NCI-H1092 (cell line): Measurements from ENCODE around the gene TNRC6B.
"Not testable (repeated sequence)": the region's sequence is repeated elsewhere in the genome, so short reads cannot be mapped to it uniquely, and the experiment has no call there.

Experiments used
- DNase-seq: peaks from one replicate; lab custom pipeline; 2025; lab: John Stamatoyannopoulos, UW

Gene TNRC6B

DNA sequence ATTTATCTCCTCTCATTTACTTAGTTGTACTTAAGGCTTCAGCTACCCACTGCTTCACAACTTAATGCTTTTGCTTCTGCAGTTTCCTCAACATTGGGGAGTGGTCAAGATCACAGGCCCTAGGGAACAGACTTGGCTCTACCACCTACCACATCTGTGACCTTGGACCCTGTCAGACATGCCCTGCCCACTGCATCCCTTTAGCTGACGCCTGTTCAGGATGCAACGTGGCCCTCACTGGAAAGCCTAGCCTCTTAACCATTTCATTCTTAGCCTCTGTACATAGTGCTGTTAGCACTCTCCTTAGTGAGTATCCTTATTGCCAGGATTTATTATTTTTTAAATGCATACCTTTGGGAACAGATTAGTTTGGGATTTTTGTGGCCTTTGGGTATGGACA lies 34.4 kb downstream of the TNRC6B start:
- no peak for DNase-seq

- peak; percentile 7 for DNase-seq
Observed at GRCh38 chr22:40213478-40213877, 35.8 kb downstream of the TNRC6B start.

- no peak for DNase-seq
Observed at GRCh38 chr22:40215266-40215665, 37.5 kb downstream of the TNRC6B start.

DNA sequence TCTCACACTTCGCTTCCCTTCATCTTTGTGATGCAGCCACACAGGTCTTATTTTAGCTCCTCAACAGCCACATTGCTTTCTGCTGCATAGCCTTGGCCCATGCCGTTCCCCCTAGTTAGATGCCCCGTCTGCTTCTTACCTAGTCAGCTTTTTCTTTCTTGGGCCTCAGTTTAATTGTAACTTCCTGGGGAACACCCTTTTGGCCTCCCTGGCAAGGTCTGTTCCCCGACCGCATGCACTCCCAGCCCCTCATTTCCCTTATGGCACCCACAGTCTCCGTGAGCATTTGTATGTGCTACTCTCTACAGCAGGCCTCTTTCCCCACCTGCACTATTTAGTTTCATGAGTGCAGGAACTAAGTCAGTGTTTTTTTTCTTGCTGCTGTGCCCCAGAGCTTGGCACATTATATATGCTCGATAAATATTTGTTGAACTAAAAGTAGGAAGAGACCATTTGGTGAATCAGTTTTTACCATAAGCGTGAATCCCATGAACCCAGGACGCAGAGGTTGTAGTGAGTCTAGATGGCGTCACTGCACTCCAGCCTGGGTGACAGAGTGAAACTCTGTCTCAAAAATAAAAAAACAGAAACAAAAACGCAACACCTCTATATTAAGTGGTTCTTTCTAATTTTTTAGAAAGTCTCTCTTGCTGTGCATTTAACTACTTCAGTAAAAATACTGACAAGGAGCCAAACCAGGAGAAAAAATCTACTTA lies 38.5 kb downstream of the TNRC6B start:
- no peak for DNase-seq

GRCh38 chr22:40218152-40218551 lies 40.4 kb downstream of the TNRC6B start:
- DNase-seq, result no peak

DNA sequence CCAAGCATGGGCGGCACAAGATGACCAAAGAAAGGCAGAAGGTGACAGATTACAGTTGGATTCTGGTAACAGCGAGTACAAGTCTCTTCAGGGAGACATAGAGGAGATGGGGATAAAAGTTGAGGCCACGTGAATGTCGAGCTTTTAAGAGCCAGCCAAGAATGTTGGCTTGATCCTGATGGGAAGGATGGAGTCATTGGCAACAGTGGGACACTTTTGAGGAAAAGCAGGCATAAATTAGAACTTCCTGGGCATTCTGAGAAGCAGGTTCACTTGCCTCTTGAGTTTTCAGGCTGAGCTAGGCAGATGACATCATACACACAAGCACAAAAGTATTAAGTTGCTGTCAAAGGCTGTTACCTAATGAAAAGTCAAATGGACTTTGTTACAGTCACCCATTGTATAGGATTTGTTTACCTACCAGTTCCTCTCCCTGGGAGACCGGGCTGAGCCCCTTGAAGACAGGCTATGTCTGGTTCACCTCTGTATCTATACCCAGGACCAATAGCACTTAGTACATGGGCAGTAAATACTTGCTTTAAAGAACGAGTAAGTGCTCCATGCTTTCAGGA lies 41.1 kb downstream of the TNRC6B start:
- no peak for DNase-seq

DNA sequence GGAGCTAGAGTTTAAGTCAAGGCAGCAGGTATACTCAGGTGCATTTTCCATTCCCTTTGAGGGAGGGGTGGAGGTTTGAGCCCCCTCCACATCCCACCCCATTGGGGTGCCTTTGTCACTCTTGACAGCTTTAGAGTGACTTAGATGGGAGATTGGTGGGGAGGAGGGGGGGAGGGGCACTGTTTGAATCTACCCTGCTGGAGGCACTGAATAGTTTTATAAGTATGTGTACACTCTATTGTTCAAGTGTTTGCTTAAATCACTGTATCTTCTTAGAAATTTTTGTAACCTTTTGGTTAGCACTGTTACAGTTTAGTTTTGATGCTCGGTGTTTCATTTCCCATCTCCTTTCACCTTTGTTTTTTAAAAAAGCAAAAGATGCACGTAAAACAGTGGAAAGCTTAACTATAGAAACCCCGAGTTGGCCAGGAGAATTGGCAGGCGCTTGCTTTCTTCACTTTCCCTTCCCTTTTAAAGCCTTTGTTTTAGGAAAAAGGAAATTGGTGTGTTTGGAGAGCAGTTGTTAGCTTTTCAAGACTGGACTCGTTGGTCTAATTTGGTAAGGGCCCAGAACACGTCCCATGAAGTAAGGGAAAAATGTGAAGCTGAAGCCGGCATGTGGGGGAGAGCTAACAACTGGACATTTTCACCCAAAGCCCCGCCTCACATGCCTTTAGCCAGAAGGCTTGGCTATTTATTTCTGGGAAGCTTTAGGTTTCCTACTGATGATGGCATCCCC lies 42.8 kb downstream of the TNRC6B start:
- no peak for DNase-seq

- DNase-seq, result no peak
Observed at GRCh38 chr22:40221055-40221414, 43.3 kb downstream of the TNRC6B start.

GRCh38 chr22:40222979-40223378 lies 45.3 kb downstream of the TNRC6B start:
- not testable (repeated sequence) for DNase-seq

- no peak for DNase-seq
Observed at GRCh38 chr22:40224702-40225101, 47.0 kb downstream of the TNRC6B start.

DNA sequence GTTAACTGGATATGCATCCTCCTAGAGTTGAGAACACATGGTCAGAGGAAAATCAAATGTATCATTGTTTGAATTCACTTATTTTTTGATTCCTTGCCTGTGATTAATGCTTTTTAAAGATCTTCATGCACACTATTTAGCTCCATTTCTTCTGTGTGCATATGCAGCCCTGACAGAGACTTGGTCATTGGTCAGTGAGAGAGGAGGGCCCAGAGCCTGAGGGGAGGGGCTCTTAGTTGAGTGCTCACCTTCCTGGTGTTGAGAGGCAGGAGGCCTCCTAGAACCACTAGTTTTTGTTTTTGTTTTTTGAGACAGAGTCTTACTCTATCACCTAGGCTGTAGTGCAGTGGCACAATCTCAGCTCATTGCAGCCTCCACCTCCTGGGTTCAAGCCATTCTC lies 48.9 kb downstream of the TNRC6B start:
- DNase-seq, result no peak

GRCh38 chr22:40231618-40232313 lies 54.0 kb downstream of the TNRC6B start:
- no peak for DNase-seq

DNA sequence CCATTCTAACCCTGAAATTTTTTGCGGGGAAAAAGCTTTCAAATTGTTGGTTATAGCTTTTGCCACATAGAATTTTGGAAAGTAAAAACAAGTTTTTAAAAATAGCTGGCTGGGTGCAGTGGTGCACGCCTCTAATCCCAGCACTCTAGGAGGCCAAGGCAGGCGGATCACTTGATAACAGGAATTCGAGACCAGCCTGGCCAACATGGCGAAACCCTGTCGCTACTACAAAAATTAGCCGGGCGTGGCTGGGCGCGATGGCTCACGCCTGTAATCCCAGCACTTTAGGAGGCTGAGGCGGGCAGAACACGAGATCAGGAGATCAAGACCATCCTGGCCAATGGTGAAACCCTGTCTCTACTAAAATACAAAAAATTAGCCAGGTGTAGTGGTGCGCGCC lies 54.9 kb downstream of the TNRC6B start:
- DNase-seq, result no peak

- DNase-seq, result no peak
Observed at GRCh38 chr22:40233886-40234285, 56.2 kb downstream of the TNRC6B start.

- no peak for DNase-seq
Observed at GRCh38 chr22:40234658-40235057, 56.9 kb downstream of the TNRC6B start.

DNA sequence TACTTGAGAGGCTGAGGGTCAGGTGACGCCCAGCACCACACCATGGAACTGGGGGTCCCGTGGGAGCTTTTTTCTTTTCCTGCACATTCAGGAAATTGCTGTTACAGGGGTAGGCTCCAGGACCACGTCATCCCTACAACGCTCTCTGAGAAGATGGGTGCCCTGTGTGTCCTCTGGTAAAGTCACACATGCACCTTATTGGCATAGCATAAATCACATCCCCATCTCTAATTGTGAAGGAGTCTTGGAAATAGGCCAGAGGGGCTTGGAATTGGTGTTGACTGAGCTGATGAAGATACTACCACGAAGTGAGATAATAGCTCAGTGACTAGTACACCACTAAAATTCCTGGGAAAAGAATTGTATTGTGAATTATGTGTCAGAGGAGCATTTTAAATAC lies 57.6 kb downstream of the TNRC6B start:
- DNase-seq, result peak; percentile 7

GRCh38 chr22:40236131-40236665 lies 58.5 kb downstream of the TNRC6B start:
- DNase-seq, result no peak

DNA sequence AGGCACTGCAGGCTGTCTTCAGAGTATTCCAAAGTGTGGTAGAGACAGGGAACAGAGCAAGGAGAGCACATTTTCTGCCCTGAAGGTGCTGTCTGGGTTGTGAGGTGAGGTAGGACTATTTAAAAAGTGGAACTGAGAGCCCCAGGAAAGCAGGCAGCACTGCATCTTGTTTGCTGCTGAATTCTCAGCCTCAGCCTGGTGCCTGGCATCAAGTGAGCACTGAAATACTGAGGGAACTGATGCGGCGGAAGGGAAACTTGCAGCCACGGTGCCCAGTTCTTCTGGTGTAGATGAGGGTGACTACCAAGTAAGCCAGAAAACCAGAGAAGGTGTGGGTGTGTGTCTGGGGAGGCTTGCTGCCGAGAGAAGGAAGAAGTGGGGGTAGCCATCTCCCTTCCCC lies 59.5 kb downstream of the TNRC6B start:
- DNase-seq, result no peak

- no peak for DNase-seq
Observed at GRCh38 chr22:40237788-40238424, 60.2 kb downstream of the TNRC6B start.

DNA sequence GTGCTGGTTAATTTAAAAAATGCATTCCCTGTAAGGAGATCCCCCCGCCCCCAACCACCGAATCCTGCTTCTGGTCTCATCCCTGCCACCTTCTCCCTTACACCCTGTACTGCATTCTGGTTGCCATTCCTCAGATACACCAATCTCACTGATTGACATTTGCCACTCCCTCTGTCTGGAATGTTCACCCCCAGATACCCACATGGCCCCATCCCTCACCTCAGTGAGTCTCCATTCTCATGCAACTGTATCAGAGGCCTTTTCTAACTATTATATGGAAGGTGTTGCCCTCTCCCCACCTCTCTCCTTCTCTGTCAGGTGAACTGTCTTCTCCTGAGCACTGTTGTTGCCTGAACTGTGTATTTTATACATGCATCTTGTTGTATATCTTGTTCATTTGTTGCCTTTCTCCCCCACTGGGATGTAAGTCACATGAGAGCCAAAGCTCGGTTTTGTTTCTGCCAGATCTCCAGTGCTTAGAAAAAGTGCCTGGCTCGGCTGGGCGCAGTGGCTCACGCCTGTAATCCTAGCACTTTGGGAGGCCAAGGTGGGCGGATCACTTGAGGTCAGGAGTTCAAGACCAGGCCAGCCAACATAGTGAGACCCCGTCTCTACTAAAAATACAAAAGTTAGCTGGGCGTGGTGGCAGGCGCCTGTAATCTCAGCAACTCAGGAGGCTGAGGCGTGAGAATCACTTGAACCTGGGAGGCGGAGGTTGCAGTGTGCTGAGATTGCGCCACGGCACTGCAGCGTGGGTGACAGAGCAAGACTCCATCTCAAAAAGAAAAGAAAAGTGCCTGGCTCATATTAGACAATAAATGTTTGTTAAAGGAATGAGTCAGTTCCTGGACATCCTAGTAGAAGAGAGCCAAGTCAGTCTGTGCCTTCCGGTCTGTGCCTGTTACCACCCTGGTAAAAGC lies 61.0 kb downstream of the TNRC6B start:
- DNase-seq, result no peak

- DNase-seq, result no peak
Observed at GRCh38 chr22:40239345-40239683, 61.6 kb downstream of the TNRC6B start.
